Measurements from ENCODE around the gene LIG3. TPM values are rescaled to one million over a fixed set of nuclear protein-coding genes. Genes with fewer than 3 reads are reported as not detected.
"Not testable (repeated sequence)": the region's sequence is repeated elsewhere in the genome, so short reads cannot be mapped to it uniquely, and the experiment has no call there.

The LIG3 gene
- polyA plus RNA-seq (ENCODE audit: insufficient read length) = 20.8 TPM

DNA sequence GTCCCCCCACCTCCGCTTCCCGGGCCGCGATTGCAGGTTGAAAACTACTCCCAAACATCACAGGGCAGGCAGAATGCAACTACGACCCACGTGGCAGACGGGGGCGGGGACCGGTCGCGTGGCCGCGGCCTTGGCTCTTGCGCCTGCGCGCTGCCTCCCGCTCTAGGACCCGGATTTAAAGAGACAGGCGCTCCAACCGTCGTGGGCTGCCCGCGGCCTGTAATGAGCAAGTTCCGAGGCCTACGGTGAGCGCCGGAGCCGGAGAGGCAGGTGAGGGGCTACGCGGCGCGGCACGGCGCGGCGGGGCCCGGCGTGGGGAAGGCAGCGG is at the start of gene LIG3:
LIG3 (plus strand) TSS at position 160 of the 328 bp plus-strand sequence. CDS start 2,494 bp downstream, outside the sequence.
- peak; percentile 88 for DNase-seq (ENCODE audit: low read depth)

DNA sequence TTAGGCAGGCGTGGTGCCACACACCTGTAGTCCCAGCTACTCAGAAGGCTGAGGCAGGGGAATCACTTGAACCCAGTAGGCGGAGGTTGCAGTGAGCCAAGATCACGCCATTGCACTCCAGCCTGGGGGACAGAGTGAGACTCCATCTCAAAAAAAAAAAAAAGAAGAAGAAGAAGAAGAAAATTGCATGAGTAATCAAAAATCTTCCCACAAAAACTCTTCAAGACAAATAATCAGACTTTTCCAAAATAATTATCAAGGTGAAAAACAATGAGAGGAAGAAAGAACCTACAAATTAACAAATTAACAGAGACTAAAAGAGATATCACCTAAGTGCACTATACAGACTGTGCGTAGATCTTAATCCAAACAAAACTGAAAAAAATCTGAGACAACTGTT is 29.5 kb upstream of the LIG3 start:
- not testable (repeated sequence) for DNase-seq (ENCODE audit: low read depth)

DNA sequence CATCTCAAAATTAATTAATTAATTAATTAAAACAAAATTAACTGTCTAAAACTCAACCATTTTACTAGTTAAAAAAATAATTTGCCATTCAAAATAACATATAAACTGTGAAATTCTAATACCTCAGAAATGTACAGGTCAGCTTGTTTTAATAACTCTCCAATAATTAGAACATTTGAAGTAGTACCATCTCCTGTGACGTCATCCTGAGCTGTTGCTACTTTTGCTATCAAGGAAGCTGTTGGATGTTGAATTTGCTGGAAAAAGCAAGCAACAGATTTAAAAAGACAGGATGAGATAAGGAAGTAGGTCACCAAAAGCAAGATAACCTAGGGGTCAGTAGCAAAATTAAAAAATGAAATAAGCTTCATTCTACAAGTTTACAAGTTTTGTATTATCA is 21.9 kb upstream of the LIG3 start:
- no peak for DNase-seq (ENCODE audit: low read depth)

DNA sequence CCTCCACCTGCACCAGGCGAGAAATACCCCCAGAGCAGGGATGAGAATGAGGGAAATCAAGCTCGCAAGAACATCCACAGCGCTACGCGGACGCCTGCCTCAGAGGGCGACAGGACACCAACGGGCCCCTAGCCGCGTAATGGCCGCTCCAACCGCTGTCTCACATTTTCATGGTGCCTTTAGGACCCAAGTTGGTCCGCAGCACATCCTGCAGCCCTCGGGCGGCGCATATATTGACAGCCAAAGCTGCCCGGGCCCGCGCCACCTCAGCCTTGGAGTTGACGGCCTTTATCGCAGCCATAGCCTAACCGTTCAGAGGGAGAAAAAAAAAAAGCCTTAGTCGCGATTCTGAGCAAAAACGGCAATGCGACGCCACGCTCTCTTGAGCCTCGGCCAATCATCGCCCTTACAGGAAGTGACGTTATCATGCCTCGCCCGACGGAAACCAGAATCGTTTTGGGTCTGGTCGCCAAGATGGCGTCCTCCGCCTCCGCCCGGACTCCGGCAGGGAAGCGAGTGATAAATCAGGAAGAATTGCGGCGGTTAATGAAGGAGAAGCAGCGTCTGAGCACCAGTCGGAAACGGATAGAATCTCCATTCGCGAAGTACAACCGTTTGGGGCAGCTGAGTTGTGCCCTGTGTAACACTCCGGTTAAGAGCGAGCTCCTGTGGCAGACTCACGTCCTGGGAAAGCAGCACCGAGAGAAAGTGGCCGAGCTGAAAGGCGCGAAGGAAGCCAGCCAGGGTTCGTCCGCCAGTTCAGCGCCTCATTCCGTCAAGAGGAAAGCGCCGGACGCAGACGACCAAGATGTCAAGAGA is 19.0 kb upstream of the LIG3 start, which contains the start of the genes CCT6B and ZNF830:
CCT6B (minus strand) TSS at position 368 of the 819 bp plus-strand sequence; CDS start at position 301, 67 bp downstream.
ZNF830 (plus strand) TSS at position 448 of the 819 bp plus-strand sequence; CDS start at position 475, 27 bp downstream.
- peak; percentile 95 for DNase-seq (ENCODE audit: low read depth)

DNA sequence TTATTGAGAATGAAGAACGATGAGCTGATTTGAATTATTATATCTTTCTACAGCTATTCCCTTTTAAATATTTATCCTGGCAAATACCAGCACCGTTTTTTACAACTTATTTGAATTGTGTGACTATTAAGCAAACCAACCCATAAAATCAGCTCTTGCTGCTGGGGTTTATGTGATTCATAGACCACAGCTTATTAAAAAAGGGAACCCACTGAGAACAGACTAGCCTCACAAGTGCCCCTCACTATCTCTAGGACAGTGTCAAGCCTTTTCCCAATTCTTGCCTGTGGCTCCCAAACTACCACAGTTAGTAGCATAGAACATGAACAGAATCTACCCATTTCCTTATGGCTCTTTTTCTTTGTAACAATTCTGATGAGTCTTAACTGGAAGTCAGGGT is 6.1 kb upstream of the LIG3 start:
- DNase-seq (ENCODE audit: low read depth) = no peak

- no peak for DNase-seq (ENCODE audit: low read depth)
Measured at GRCh38 chr17:34974794-34975785, 5.2 kb upstream of the LIG3 start.

GRCh38 chr17:34979153-34979552 is 1.2 kb upstream of the LIG3 start:
- no peak for DNase-seq (ENCODE audit: low read depth)

GRCh38 chr17:34979650-34980352 is 511 bp upstream of the LIG3 start:
- DNase-seq (ENCODE audit: low read depth) = no peak

- DNase-seq (ENCODE audit: low read depth) = peak; percentile 34
Measured at GRCh38 chr17:34980681-34981537, 597 bp downstream of the LIG3 start.

DNA sequence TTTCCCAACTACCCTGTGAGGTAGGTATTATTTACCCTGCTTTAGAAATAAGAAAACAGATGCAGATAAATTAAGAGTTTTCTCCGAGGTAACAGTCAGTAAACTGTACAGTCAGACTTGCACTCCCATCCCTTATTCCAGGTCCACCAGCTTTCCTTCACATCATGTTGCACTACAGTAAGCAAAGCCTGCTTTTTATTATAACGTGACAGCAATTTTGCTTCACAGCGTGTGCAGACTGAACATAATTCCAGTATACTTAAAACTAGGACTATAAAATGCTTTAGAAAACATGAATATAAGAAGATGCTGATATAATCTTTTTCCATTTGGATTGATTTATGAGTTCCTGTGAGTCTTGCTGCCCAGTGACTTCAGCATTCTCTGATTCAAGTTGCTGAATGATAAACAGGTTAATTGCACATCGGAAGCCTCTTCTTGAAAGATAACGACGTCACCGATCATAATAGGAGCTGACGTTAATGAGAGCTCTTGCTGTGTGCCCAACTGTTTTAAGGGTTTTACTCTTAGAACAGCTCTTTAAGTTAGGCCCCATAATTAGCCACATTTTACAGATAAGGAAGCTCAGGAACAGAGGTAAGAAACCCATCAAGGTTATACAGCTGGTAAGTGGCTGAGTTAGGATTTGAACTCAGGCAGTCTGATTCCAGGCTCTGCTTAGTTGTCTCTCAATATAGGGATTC is 1.4 kb downstream of the LIG3 start:
- no peak for DNase-seq (ENCODE audit: low read depth)

DNA sequence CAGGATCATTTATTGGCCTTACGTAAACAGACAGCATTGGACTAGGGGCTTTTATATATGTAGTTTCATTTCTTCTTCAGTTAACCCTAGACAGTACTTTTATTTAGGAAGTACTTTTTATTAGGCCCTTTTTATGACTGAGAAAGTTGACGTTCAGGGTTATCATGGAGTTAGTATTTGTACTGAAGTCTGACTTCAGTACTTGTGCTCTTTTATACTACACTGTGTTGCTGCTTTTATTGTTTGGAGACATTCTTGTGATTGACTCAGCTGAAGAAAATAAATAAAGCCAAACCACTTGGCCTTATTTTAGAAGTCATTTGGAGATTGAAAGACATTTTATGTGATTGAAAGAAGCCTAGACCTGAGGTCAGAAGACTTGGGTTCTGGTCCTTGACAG is 6.9 kb downstream of the LIG3 start:
- DNase-seq (ENCODE audit: low read depth) = no peak

- no peak for DNase-seq (ENCODE audit: low read depth)
Measured at GRCh38 chr17:34988644-34989043, 8.3 kb downstream of the LIG3 start.

DNA sequence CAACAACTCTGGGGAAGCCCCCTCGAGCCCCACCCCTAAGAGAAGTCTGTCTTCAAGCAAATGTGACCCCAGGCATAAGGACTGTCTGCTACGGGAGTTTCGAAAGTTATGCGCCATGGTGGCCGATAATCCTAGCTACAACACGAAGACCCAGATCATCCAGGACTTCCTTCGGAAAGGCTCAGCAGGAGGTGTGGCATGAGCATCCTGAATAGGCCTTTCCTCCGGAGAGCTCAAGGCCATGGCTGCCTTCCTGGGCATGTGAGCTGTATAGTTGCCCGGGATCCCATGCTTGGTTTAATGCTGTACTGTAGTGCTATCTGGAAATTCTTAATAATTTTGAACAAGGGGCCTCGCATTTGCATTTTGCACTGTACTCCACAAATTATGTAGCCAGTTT is 9.2 kb downstream of the LIG3 start:
- no peak for DNase-seq (ENCODE audit: low read depth)

DNA sequence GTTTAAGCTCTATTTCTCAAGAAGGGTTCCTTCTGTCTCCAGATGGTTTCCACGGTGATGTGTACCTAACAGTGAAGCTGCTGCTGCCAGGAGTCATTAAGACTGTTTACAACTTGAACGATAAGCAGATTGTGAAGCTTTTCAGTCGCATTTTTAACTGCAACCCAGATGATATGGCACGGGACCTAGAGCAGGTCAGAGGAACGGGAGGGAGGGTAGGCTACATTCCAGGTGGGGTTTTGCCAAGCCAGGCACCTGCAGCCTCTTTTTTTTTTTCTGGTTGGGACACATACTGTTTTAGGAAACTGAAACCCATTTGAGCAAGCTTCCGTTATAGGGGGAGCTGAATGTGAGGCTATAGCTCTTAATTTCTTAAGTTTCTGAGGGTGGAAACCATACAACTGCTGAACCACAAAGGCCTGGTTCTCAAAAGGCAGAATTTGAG is 10.6 kb downstream of the LIG3 start:
- no peak for DNase-seq (ENCODE audit: low read depth)

- DNase-seq (ENCODE audit: low read depth) = no peak
Measured at GRCh38 chr17:34991606-34992005, 11.3 kb downstream of the LIG3 start.

- DNase-seq (ENCODE audit: low read depth) = no peak
Measured at GRCh38 chr17:34993031-34993430, 12.7 kb downstream of the LIG3 start.

GRCh38 chr17:34996422-34997285 is 16.3 kb downstream of the LIG3 start:
- DNase-seq (ENCODE audit: low read depth) = no peak

GRCh38 chr17:34997355-34997862 is 17.1 kb downstream of the LIG3 start:
- DNase-seq (ENCODE audit: low read depth) = peak; percentile 84

GRCh38 chr17:34998205-34998604 is 17.9 kb downstream of the LIG3 start:
- DNase-seq (ENCODE audit: low read depth) = no peak

Measured in forelimb muscle (tissue), 1 donor.